Measurements from ENCODE around the gene ZNF569.
A peak's percentile ranks its signal among the peaks of the same experiment; 100 is the strongest.

DNA sequence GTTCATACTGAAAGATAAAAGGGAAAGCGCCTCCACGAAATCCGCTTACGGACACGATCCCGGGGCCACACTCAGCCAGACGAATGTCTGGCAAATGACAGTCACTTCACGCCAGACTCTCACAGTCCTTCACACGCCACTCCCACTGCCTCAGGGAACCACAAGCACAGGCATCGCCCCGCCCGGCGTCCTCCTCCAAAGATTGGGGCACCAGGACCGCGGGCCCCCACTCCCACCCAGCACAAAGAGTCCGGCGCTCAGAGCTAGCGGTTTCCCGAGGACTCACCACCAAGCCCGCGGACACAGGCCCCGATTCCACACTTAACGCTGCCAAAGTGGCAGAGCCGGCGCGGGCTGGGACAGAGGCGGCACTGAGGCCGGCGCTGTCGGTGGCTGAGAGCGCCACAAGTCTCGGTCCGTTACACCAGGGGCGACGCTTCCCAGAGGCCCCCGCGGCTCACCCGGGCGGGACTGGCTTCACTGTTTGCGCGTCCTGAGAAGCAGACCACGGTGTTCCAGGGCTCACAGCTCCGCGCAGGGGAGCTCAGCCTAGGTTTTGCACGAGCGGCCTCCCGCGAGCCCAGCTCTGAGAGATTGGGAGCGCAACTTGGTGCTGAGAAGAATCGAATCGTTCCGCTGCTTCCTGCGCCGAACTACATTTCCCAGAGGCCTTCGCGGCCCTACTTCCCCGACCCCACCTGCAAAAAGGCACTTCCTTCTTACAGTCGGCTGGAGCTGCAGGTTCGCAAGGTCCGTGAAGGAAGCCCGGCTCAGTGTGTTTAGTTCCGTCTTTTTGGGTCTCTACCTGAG, at the start of gene ZNF569:
- TF ChIP-seq, protein P1, sequence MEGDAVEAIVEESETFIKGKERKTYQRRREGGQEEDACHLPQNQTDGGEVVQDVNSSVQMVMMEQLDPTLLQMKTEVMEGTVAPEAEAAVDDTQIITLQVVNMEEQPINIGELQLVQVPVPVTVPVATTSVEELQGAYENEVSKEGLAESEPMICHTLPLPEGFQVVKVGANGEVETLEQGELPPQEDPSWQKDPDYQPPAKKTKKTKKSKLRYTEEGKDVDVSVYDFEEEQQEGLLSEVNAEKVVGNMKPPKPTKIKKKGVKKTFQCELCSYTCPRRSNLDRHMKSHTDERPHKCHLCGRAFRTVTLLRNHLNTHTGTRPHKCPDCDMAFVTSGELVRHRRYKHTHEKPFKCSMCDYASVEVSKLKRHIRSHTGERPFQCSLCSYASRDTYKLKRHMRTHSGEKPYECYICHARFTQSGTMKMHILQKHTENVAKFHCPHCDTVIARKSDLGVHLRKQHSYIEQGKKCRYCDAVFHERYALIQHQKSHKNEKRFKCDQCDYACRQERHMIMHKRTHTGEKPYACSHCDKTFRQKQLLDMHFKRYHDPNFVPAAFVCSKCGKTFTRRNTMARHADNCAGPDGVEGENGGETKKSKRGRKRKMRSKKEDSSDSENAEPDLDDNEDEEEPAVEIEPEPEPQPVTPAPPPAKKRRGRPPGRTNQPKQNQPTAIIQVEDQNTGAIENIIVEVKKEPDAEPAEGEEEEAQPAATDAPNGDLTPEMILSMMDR (conservative IDR thresholded peaks at IDR 0.05; ENCODE audit: low read depth in 2 of 2), result no peak
- peak; percentile 64 for TF ChIP-seq POLR2AphosphoS5 (IDR thresholded peaks at IDR 0.05; ENCODE audit: low read depth)
- no peak for TF ChIP-seq EZH2phosphoT487 (IDR thresholded peaks at IDR 0.05; ENCODE audit: unreplicated experiment)
- no peak for TF ChIP-seq EZH2 (IDR thresholded peaks at IDR 0.05; ENCODE audit: low read depth, unreplicated experiment)
- no peak for TF ChIP-seq JUNB (IDR thresholded peaks at IDR 0.05; ENCODE audit: unreplicated experiment)
- no peak for TF ChIP-seq ZNF331 (CRISPR knock-in tag; IDR thresholded peaks at IDR 0.05; ENCODE audit: low read depth)
- TF ChIP-seq, protein P2, sequence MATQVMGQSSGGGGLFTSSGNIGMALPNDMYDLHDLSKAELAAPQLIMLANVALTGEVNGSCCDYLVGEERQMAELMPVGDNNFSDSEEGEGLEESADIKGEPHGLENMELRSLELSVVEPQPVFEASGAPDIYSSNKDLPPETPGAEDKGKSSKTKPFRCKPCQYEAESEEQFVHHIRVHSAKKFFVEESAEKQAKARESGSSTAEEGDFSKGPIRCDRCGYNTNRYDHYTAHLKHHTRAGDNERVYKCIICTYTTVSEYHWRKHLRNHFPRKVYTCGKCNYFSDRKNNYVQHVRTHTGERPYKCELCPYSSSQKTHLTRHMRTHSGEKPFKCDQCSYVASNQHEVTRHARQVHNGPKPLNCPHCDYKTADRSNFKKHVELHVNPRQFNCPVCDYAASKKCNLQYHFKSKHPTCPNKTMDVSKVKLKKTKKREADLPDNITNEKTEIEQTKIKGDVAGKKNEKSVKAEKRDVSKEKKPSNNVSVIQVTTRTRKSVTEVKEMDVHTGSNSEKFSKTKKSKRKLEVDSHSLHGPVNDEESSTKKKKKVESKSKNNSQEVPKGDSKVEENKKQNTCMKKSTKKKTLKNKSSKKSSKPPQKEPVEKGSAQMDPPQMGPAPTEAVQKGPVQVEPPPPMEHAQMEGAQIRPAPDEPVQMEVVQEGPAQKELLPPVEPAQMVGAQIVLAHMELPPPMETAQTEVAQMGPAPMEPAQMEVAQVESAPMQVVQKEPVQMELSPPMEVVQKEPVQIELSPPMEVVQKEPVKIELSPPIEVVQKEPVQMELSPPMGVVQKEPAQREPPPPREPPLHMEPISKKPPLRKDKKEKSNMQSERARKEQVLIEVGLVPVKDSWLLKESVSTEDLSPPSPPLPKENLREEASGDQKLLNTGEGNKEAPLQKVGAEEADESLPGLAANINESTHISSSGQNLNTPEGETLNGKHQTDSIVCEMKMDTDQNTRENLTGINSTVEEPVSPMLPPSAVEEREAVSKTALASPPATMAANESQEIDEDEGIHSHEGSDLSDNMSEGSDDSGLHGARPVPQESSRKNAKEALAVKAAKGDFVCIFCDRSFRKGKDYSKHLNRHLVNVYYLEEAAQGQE (IDR thresholded peaks at IDR 0.05; ENCODE audit: unreplicated experiment), result no peak
- TF ChIP-seq ZNF114 (CRISPR knock-in tag; IDR thresholded peaks at IDR 0.05), result no peak

Data from GM23338 (cell line).